GM13976 (cell line): ENCODE data around the gene AFAP1L2.

ENCODE experiments used
- DNase-seq: peaks from one replicate; pipeline ENCODE4 v3.0.0; 2012; ENCODE audit warnings: low spot score
- in situ Hi-C: fragments of 300-500 bp; cut with MboI; formaldehyde crosslinking; loops from one replicate; pipeline ENCODE4 v1.12.0; 2022; ENCODE audit warnings: low sequenced_read_pairs, mixed read lengths, inconsistent platforms; ENCODE audit not compliant: unreplicated experiment
- TF ChIP-seq, protein P1 (sequence below): IDR thresholded peaks from 2 replicates; pipeline ENCODE4 v1.5.1; 2012; ENCODE audit warnings: borderline replicate concordance, mild to moderate bottlenecking; ENCODE audit not compliant: insufficient read depth; ENCODE audit errors: extremely low read depth, missing control alignments, control extremely low read depth

Gene AFAP1L2

DNA sequence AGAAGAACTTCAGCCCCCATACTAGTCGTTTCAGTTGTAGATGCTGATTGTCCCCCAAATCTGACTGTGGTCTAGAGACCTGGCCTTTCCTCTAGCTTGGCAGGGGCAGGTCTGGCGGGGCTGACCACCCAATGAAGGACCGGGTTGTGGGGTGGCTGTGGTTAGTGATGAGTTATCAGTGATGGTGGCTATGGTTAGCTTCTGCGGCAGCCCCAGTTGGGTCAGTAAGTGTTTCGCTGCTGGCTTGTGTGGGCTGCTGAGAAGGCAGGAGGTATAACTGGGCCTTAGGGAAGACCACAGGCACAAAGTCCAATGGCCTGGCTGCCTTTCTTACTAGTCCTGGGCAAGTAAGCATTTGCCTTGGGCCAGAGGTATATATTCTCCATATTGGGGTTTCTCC is 143.9 kb downstream of the AFAP1L2 start:
- no peak for DNase-seq
- TF ChIP-seq, protein P1, sequence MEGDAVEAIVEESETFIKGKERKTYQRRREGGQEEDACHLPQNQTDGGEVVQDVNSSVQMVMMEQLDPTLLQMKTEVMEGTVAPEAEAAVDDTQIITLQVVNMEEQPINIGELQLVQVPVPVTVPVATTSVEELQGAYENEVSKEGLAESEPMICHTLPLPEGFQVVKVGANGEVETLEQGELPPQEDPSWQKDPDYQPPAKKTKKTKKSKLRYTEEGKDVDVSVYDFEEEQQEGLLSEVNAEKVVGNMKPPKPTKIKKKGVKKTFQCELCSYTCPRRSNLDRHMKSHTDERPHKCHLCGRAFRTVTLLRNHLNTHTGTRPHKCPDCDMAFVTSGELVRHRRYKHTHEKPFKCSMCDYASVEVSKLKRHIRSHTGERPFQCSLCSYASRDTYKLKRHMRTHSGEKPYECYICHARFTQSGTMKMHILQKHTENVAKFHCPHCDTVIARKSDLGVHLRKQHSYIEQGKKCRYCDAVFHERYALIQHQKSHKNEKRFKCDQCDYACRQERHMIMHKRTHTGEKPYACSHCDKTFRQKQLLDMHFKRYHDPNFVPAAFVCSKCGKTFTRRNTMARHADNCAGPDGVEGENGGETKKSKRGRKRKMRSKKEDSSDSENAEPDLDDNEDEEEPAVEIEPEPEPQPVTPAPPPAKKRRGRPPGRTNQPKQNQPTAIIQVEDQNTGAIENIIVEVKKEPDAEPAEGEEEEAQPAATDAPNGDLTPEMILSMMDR = no peak
- in situ Hi-C loops = no loop called here

DNA sequence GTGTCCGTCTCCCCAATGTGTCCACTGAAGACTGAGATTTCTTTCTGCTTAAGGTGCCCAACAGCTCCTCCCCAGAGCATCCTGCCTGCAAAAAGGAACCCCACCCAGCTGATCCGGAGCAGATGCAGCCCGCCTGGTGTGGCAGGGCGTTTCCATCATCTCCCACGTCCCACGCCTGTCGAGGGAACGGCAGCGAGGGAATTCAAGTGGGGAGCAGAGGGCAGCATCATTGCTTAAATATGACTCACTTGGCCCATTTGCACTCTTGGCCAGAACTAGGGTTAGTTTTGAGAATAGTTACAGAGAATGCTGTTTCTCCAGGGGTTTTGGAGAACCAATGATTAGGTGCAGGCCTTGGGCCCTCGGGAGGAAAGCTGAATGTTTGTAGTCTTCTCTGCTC is 144.5 kb downstream of the AFAP1L2 start:
- TF ChIP-seq, protein P1 = no peak
- in situ Hi-C loops = no loop called here
- no peak for DNase-seq

DNA sequence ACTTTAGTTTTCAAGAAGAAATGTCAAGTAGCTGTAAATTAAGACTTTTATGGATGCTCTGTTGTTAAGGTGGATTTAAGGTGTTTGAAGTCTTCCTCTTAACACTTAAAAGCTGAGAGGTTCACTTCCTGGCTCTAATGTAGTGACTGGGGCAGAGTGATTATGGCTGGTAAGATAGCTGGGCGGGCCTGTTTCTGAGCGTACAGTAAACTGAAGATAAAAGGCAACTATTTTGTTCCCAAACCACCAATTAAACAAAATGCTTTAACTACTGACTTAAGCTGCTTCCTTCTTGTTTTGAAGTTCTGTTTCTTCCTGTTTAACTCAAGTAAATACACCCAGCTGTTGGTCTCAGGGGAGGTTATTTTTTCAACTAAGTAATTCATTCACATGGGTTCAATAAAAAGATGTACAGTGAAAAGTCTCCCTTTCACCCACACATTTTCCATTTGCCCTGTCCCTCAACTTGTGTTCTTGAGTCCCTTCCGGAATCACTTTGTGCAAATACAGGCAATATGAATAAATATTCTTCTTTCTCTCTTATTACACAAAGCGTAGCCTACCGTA is 145.9 kb downstream of the AFAP1L2 start:
- TF ChIP-seq, protein P1 = no peak
- DNase-seq = no peak
- in situ Hi-C loops = no loop called here

DNA sequence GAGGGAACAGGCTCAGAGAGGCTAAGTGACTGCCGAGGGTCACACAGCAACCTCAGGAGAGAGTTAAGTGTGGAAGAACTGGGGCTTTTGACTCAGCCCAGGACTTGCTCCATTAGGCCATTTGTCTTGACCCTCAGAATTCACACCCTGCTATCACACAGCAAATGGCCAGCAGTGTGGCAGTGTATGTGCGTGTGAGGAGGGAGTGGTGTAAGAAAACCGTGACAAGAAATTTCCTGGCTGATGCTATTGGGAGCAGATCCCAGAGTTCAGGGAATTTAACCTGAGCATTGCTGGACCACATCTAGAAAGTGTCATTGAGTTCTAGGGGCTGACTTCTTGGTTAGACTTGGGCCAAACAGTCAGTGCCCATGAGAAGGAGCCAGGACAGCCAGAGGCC is 146.8 kb downstream of the AFAP1L2 start:
- in situ Hi-C loops = no loop called here
- TF ChIP-seq, protein P1 = no peak
- no peak for DNase-seq

DNA sequence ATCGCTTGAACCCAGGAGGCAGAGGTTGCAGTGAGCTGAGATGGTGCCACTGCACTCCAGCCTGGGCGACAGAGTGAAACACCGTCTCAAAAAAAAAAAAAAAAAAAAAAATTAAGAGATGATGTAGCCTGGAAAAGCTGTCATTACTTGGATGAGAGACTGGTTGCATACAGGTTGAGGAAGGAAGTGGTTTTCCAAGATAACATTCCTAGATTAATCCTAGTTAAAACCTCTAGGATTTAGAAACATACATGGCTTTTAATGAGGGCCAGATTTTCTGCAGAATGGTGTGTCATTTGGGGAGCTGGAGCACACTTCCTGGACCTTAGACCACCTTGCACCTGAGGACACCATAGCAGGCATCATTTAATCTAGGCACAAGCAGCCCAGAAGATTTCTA is 147.5 kb downstream of the AFAP1L2 start:
- in situ Hi-C loops = no loop called here
- no peak for DNase-seq
- TF ChIP-seq, protein P1 = no peak

DNA sequence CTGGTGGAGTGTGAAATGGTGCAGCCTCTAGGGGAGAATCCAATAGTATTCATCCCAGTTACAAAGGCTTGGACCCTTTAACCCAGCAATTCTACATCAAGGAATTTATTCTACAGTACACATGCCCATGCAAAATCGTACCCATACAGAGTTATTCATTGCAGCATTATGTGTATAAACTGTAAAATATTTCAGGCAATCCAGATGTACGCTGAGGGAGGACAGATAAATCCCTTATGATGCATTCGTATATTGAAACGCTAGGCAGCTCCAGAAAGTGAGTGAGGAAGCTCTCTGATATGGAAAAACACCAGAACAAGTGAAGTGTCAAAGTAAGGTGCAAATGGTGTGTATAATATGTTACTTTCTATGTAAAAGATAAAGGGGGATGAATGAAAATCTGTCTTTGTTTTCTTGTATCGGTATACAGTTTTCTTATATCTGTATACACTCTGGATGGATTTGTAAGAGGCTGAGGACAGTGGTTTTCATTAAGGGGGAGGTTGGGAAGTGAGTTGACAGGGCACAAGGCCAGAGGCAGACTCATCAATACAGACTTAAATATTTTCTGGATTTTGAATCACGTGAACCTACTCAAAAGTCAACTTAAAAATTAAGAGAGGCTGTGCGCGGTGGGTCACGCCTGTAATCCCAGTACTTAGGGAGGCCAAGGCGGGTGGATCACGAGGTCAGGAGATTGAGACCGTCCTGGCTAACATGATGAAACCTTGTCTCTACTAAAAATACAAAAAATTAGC is 148.1 kb downstream of the AFAP1L2 start:
- in situ Hi-C loops = no loop called here
- TF ChIP-seq, protein P1 = no peak
- no peak for DNase-seq
